Measurements from ENCODE around the gene PCBP2. TPM values are rescaled to one million over a fixed set of nuclear protein-coding genes. Genes with fewer than 3 reads are reported as not detected.

The PCBP2 gene
- total RNA-seq, 1 experiment from 2014 or later = 856 TPM

DNA sequence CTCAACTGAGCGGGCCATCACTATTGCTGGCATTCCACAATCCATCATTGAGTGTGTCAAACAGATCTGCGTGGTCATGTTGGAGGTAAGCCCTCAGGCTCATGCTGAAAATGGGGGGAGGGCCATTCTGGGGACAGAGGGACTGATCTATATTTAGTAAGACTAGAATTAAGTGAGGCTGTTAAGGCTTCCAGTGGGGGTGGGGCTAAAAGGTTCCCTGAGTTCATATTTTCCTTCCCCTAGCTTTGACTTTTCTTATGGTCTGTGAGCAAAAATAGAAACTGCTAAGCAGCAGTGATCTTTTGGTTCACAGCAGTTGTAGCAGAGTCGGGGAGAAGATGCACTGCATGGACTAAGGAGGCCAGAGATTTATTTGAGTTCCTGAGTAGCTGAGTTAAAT is 9.2 kb downstream of the PCBP2 start:
- Histone ChIP-seq H3K79me2 (ENCODE audit: insufficient read depth, low read length) (peaks cover 100% of the 10 kb centered on the region), H3K9me3 (ENCODE audit: control insufficient read depth in 1 of 2, insufficient read depth in 1 of 2, low read depth in 1 of 2, low read length in 2 of 2) (no peaks in the 10 kb centered on the region), H3K4me2 (ENCODE audit: low read length) (no peak overlapping the region), H3K36me3 (ENCODE audit: control insufficient read depth in 1 of 2, insufficient read depth in 2 of 2, low read length in 2 of 2) (peaks cover 92 to 93% of the 10 kb centered on the region in 2 experiments), H2AFZ (ENCODE audit: low read depth, low read length, poor library complexity, severe bottlenecking) (no peak overlapping the region), H3K4me1 (ENCODE audit: control insufficient read depth in 1 of 2, insufficient read depth in 2 of 2, low read length in 2 of 2) (no peaks in the 10 kb centered on the region), H4K20me1 (ENCODE audit: insufficient read depth) (peaks cover 62% of the 10 kb centered on the region; the same call in 1 of the 2 replicates), H3K9me2 (ENCODE audit: insufficient read depth) (no peaks in the 10 kb centered on the region), H3K27ac (ENCODE audit: low read depth, low read length) (no peak overlapping the region), H3K9ac (ENCODE audit: low read length) (no peak overlapping the region), H3K27me3 (ENCODE audit: insufficient read depth, low read length) (no peaks in the 10 kb centered on the region), H3K4me3 (replicated peaks in 1 of 2; ENCODE audit: low read depth in 1 of 2, low read length in 2 of 2) (no peak overlapping the region)
- no TSS peak for BruUV-seq (replicated peaks)
- intact Hi-C loops (cut with micrococcal nuclease) = no loop called here
- ChIA-PET RAD21 (ENCODE audit: low non-redundant PET in 1 of 2, low total read pairs in 2 of 2, uncharacterized antibody in 2 of 2, unreplicated experiment in 2 of 2) (no interaction called here), POLR2A (no interaction called here), CTCF (no interaction called here)
- ATAC-seq (no peak), DNase-seq (ENCODE audit: low read depth, low spot score) (no peak)
- TF ChIP-seq SIN3A (IDR thresholded peaks at IDR 0.05; ENCODE audit: low read depth) (no peak), CEBPB (IDR thresholded peaks at IDR 0.05; ENCODE audit: low read depth) (no peak), JUND (IDR thresholded peaks at IDR 0.05) (no peak), ZNF274 (IDR thresholded peaks at IDR 0.05; ENCODE audit: low read depth, low read length) (no peak), FOSL1 (IDR thresholded peaks at IDR 0.05; ENCODE audit: low read depth) (no peak), EZH2 (IDR thresholded peaks at IDR 0.05) (no peak), CBX3 (IDR thresholded peaks at IDR 0.05; ENCODE audit: low read depth) (no peak), POLR2A (IDR thresholded peaks at IDR 0.05; ENCODE audit: borderline replicate concordance, extremely low read depth, insufficient read depth, insufficient read length) (no peak), SP1 (IDR thresholded peaks at IDR 0.05; ENCODE audit: low read depth) (no peak), EZH2phosphoT487 (IDR thresholded peaks at IDR 0.05; ENCODE audit: borderline replicate concordance) (no peak), ZBTB33 (IDR thresholded peaks at IDR 0.05; ENCODE audit: extremely low read depth, insufficient replicate concordance, low read length) (no peak), ELF1 (IDR thresholded peaks at IDR 0.05; ENCODE audit: borderline replicate concordance, low read depth) (no peak), ATF3 (IDR thresholded peaks at IDR 0.05) (no peak), YY1 (IDR thresholded peaks at IDR 0.05; ENCODE audit: extremely low read depth, insufficient replicate concordance, low read depth, low read length) (no peak), SRF (IDR thresholded peaks at IDR 0.05; ENCODE audit: low read depth) (no peak), EGR1 (IDR thresholded peaks at IDR 0.05; ENCODE audit: low read depth) (no peak), TCF7L2 (IDR thresholded peaks at IDR 0.05; ENCODE audit: borderline replicate concordance, extremely low read depth, insufficient read depth, insufficient read length) (no peak)
- TF ChIP-seq, protein P1, sequence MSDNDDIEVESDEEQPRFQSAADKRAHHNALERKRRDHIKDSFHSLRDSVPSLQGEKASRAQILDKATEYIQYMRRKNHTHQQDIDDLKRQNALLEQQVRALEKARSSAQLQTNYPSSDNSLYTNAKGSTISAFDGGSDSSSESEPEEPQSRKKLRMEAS (IDR thresholded peaks at IDR 0.05) = no peak
- TF ChIP-seq, protein P2, sequence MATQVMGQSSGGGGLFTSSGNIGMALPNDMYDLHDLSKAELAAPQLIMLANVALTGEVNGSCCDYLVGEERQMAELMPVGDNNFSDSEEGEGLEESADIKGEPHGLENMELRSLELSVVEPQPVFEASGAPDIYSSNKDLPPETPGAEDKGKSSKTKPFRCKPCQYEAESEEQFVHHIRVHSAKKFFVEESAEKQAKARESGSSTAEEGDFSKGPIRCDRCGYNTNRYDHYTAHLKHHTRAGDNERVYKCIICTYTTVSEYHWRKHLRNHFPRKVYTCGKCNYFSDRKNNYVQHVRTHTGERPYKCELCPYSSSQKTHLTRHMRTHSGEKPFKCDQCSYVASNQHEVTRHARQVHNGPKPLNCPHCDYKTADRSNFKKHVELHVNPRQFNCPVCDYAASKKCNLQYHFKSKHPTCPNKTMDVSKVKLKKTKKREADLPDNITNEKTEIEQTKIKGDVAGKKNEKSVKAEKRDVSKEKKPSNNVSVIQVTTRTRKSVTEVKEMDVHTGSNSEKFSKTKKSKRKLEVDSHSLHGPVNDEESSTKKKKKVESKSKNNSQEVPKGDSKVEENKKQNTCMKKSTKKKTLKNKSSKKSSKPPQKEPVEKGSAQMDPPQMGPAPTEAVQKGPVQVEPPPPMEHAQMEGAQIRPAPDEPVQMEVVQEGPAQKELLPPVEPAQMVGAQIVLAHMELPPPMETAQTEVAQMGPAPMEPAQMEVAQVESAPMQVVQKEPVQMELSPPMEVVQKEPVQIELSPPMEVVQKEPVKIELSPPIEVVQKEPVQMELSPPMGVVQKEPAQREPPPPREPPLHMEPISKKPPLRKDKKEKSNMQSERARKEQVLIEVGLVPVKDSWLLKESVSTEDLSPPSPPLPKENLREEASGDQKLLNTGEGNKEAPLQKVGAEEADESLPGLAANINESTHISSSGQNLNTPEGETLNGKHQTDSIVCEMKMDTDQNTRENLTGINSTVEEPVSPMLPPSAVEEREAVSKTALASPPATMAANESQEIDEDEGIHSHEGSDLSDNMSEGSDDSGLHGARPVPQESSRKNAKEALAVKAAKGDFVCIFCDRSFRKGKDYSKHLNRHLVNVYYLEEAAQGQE (IDR thresholded peaks at IDR 0.05; ENCODE audit: low read depth) = no peak
- TF ChIP-seq, protein P3, sequence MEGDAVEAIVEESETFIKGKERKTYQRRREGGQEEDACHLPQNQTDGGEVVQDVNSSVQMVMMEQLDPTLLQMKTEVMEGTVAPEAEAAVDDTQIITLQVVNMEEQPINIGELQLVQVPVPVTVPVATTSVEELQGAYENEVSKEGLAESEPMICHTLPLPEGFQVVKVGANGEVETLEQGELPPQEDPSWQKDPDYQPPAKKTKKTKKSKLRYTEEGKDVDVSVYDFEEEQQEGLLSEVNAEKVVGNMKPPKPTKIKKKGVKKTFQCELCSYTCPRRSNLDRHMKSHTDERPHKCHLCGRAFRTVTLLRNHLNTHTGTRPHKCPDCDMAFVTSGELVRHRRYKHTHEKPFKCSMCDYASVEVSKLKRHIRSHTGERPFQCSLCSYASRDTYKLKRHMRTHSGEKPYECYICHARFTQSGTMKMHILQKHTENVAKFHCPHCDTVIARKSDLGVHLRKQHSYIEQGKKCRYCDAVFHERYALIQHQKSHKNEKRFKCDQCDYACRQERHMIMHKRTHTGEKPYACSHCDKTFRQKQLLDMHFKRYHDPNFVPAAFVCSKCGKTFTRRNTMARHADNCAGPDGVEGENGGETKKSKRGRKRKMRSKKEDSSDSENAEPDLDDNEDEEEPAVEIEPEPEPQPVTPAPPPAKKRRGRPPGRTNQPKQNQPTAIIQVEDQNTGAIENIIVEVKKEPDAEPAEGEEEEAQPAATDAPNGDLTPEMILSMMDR (IDR thresholded peaks at IDR 0.05 in 2 of 3, conservative IDR thresholded peaks at IDR 0.05 in 1 of 3; ENCODE audit: borderline replicate concordance in 1 of 3, insufficient read depth in 1 of 3, low read depth in 2 of 3, low read length in 2 of 3) = no peak
